ENCODE results near the gene RAB23. TPM values are rescaled to one million over a fixed set of nuclear protein-coding genes. Genes with fewer than 3 reads are reported as not detected.

Gene RAB23
- polyA plus RNA-seq, 3 donors, result 0.16 to 0.46 (median 0.25) TPM

DNA sequence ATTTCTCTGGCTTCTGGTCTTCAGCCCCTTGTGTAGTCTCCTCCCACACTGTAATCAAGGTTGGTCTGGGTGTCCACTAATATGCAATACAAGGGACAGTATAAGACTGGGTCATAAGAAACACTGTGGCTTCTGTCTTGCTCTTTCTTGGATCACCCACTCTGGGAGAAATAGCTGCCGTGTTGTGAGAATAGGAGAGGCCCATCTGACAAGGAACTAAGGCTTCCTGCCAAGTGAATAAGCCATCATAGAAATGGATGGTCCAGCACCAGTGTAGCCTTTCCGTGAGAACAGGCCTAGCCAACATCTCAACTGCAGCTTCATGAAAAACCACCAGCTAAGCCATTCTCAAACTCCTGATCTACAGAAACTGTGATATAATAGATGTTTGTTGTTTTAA, 26.6 kb downstream of the RAB23 start:
- intact Hi-C loops (cut with micrococcal nuclease), result no loop called here
- Mint-ChIP-seq H3K27me3 (ENCODE audit: low read depth in 3 of 3) (peaks cover 0 to 1% (median 0%) of the 10 kb centered on the region in 3 donors), H3K9me3 (no peaks in the 10 kb centered on the region), H3K4me1 (no peaks in the 10 kb centered on the region), H3K27ac (no peak overlapping the region), H3K4me3 (no peak overlapping the region), H3K36me3 (peaks cover 0 to 14% of the 10 kb centered on the region in 2 donors)
- DNase-seq, result no peak
- H2AFZ ChIP-seq (ENCODE audit: insufficient read depth, low read depth, low read length, poor library complexity, severe bottlenecking), result no peak overlapping the region
- H3K27ac ChIP-seq (ENCODE audit: low read depth in 1 of 2, low read length in 2 of 2), result no peak overlapping the region
- H3K9ac ChIP-seq (ENCODE audit: insufficient read depth, low read length, poor library complexity, severe bottlenecking), result no peak overlapping the region
- H3K27me3 ChIP-seq (ENCODE audit: control insufficient read depth in 2 of 2, insufficient read depth in 2 of 2, low read length in 2 of 2), result no peaks in the 10 kb centered on the region
- no CpG with 5 or more reads among the region's 2 CpGs for WGBS (ENCODE audit: insufficient coverage)
- no peaks in the 10 kb centered on the region for H3K36me3 ChIP-seq (replicated peaks in 1 of 2; ENCODE audit: control insufficient read depth in 1 of 2, insufficient read depth in 2 of 2, low read length in 2 of 2)
- H3K79me2 ChIP-seq (ENCODE audit: insufficient read depth, low read length), result no peaks in the 10 kb centered on the region
- no peak overlapping the region for H3K4me2 ChIP-seq (replicated peaks; ENCODE audit: extremely low read depth, low read length, poor library complexity, severe bottlenecking)
- TF ChIP-seq, protein P1, sequence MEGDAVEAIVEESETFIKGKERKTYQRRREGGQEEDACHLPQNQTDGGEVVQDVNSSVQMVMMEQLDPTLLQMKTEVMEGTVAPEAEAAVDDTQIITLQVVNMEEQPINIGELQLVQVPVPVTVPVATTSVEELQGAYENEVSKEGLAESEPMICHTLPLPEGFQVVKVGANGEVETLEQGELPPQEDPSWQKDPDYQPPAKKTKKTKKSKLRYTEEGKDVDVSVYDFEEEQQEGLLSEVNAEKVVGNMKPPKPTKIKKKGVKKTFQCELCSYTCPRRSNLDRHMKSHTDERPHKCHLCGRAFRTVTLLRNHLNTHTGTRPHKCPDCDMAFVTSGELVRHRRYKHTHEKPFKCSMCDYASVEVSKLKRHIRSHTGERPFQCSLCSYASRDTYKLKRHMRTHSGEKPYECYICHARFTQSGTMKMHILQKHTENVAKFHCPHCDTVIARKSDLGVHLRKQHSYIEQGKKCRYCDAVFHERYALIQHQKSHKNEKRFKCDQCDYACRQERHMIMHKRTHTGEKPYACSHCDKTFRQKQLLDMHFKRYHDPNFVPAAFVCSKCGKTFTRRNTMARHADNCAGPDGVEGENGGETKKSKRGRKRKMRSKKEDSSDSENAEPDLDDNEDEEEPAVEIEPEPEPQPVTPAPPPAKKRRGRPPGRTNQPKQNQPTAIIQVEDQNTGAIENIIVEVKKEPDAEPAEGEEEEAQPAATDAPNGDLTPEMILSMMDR (IDR thresholded peaks at IDR 0.05), result no peak
- no peaks in the 10 kb centered on the region for H3K9me3 ChIP-seq (replicated peaks in 1 of 2; ENCODE audit: control insufficient read depth in 1 of 2, insufficient read depth in 1 of 2, low read length in 2 of 2)
- H3K4me3 ChIP-seq (replicated peaks in 1 of 3; ENCODE audit: low read depth in 2 of 3, low read length in 3 of 3), result no peak overlapping the region
- no peaks in the 10 kb centered on the region for H4K20me1 ChIP-seq (ENCODE audit: insufficient read depth, low read length)
- no peaks in the 10 kb centered on the region for H3K4me1 ChIP-seq (ENCODE audit: control insufficient read depth in 1 of 2, insufficient read depth in 2 of 2, low read length in 2 of 2)

DNA sequence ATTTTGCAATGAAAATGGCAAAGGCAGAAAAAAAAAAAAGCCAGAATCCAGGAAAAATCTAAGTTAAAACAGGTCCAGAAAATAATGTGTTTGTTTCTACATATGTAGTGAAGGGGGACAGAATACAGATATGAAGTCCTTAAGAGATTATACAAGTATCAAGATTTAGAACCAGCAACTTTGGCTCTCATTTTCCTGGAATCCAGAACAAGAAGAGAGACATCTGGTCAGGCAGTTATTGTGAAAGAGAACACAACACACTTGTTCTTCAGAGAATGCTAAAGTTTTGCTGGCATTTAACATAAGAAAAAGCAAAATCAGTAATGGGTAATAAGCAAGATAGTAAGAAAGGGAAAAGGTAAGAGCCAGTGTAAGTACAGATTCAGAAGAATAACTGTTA, 28.9 kb downstream of the RAB23 start:
- Mint-ChIP-seq H3K4me1 (no peaks in the 10 kb centered on the region), H3K27me3 (ENCODE audit: low read depth in 3 of 3) (peaks cover 0 to 1% (median 0%) of the 10 kb centered on the region in 3 donors), H3K9me3 (no peaks in the 10 kb centered on the region), H3K36me3 (peaks cover 0 to 14% of the 10 kb centered on the region in 2 donors), H3K4me3 (no peak overlapping the region), H3K27ac (no peak overlapping the region)
- H3K27ac ChIP-seq (ENCODE audit: low read depth in 1 of 2, low read length in 2 of 2), result no peak overlapping the region
- H3K4me2 ChIP-seq (replicated peaks; ENCODE audit: extremely low read depth, low read length, poor library complexity, severe bottlenecking), result no peak overlapping the region
- no peak overlapping the region for H3K4me3 ChIP-seq (replicated peaks in 1 of 3; ENCODE audit: low read depth in 2 of 3, low read length in 3 of 3)
- no peaks in the 10 kb centered on the region for H3K79me2 ChIP-seq (ENCODE audit: insufficient read depth, low read length)
- no peak for DNase-seq
- H3K9ac ChIP-seq (ENCODE audit: insufficient read depth, low read length, poor library complexity, severe bottlenecking), result no peak overlapping the region
- H3K4me1 ChIP-seq (ENCODE audit: control insufficient read depth in 1 of 2, insufficient read depth in 2 of 2, low read length in 2 of 2), result no peaks in the 10 kb centered on the region
- H3K27me3 ChIP-seq (ENCODE audit: control insufficient read depth in 2 of 2, insufficient read depth in 2 of 2, low read length in 2 of 2), result no peaks in the 10 kb centered on the region
- no peaks in the 10 kb centered on the region for H3K36me3 ChIP-seq (replicated peaks in 1 of 2; ENCODE audit: control insufficient read depth in 1 of 2, insufficient read depth in 2 of 2, low read length in 2 of 2)
- H3K9me3 ChIP-seq (replicated peaks in 1 of 2; ENCODE audit: control insufficient read depth in 1 of 2, insufficient read depth in 1 of 2, low read length in 2 of 2), result no peaks in the 10 kb centered on the region
- intact Hi-C loops (cut with micrococcal nuclease), result no loop called here
- H4K20me1 ChIP-seq (ENCODE audit: insufficient read depth, low read length), result no peaks in the 10 kb centered on the region
- no peak overlapping the region for H2AFZ ChIP-seq (ENCODE audit: insufficient read depth, low read depth, low read length, poor library complexity, severe bottlenecking)
- TF ChIP-seq, protein P1 (IDR thresholded peaks at IDR 0.05), result no peak

Measured in CD14-positive monocyte (primary cell).